Spinal cord (tissue), 10 donors: Measurements from ENCODE around the gene PLVAP. TPM values are rescaled to one million over a fixed set of nuclear protein-coding genes. Genes with fewer than 3 reads are reported as not detected.

Experiments used
- DNase-seq, 6 donors: peaks; one replicate each; pipeline versions ENCODE4 v3.0.0 to v3.0.0-alpha.2; 2013 to 2015; ENCODE audit warnings: low spot score in 6 of 6, low read depth in 4 of 6
- H3K27ac ChIP-seq: one replicate; pipeline ENCODE4 v1.5.1; 2013; ENCODE audit warnings: low read depth, low read length, control low read depth
- H3K27me3 ChIP-seq: one replicate; pipeline ENCODE4 v1.6.1; 2013; ENCODE audit warnings: low read length; ENCODE audit not compliant: control insufficient read depth, insufficient read depth
- H3K36me3 ChIP-seq: one replicate; pipeline ENCODE4 v1.6.1; 2013; ENCODE audit warnings: low read length; ENCODE audit not compliant: control insufficient read depth, insufficient read depth
- H3K4me1 ChIP-seq: one replicate; pipeline ENCODE4 v1.6.1; 2013; ENCODE audit warnings: low read length; ENCODE audit not compliant: control insufficient read depth, insufficient read depth
- H3K4me3 ChIP-seq: one replicate; pipeline ENCODE4 v1.5.1; 2013; ENCODE audit warnings: low read depth, low read length, control low read depth
- H3K9me3 ChIP-seq: one replicate; pipeline ENCODE4 v1.6.1; 2013; ENCODE audit warnings: low read length; ENCODE audit not compliant: control insufficient read depth, insufficient read depth
- WGBS: methylation state at CpG from one replicate; pipeline ENCODE4 v1.1.5; 2013; ENCODE audit warnings: missing lambda C conversion rate; ENCODE audit not compliant: insufficient coverage; 5-methylcytosine and 5-hydroxymethylcytosine counted together
- long read RNA-seq, 4 donors: transcript quantifications; one replicate each; lab custom pipeline, GENCODE V29; 2026
- polyA plus RNA-seq, 2 donors: library from polyadenylated mRNA; unstranded; fragments of 120-200 nt; gene quantifications; one replicate each; pipeline ENCODE4 v1.2.1, GENCODE V29; 2013; ENCODE audit not compliant: insufficient read length in 2 of 2
- total RNA-seq, 2 donors: library from RNA; depleted of rRNA in 1 of 2; stranded (reverse); fragments of 120-200 nt in 1 of 2; fragments of >200 nt in 1 of 2; gene quantifications; one replicate each; pipeline versions ENCODE4 v1.2.3 to v1.2.4, GENCODE V29; 2013 to 2014
- donor health status: healthy.

PLVAP gene, protein sequence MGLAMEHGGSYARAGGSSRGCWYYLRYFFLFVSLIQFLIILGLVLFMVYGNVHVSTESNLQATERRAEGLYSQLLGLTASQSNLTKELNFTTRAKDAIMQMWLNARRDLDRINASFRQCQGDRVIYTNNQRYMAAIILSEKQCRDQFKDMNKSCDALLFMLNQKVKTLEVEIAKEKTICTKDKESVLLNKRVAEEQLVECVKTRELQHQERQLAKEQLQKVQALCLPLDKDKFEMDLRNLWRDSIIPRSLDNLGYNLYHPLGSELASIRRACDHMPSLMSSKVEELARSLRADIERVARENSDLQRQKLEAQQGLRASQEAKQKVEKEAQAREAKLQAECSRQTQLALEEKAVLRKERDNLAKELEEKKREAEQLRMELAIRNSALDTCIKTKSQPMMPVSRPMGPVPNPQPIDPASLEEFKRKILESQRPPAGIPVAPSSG
- total RNA-seq: 10 to 100 TPM in 1 of 2 donors, 1 to 10 TPM in 1; 5.1 to 22.3 TPM
- polyA plus RNA-seq: 10 to 100 TPM in 1 of 2 donors, 1 to 10 TPM in 1; 7.5 to 12.0 TPM
- long read RNA-seq, donor 1, partial matches to known transcripts: 0 of 4 reads
- long read RNA-seq, donor 1, other reads (novel, unspliced or antisense): 0 of 4 reads
- long read RNA-seq, donor 2, partial matches to known transcripts: 0 of 1 reads
- long read RNA-seq, donor 2, other reads (novel, unspliced or antisense): 0 of 1 reads
- long read RNA-seq, donor 3: 0 reads
- long read RNA-seq, donor 4, transcript PLVAP-201 (6 exons, 2,305 nt): major isoform, 5 of 16 reads
- long read RNA-seq, donor 4, partial matches to known transcripts: 11 of 16 reads
- long read RNA-seq, donor 4, other reads (novel, unspliced or antisense): 0 of 16 reads

DNA sequence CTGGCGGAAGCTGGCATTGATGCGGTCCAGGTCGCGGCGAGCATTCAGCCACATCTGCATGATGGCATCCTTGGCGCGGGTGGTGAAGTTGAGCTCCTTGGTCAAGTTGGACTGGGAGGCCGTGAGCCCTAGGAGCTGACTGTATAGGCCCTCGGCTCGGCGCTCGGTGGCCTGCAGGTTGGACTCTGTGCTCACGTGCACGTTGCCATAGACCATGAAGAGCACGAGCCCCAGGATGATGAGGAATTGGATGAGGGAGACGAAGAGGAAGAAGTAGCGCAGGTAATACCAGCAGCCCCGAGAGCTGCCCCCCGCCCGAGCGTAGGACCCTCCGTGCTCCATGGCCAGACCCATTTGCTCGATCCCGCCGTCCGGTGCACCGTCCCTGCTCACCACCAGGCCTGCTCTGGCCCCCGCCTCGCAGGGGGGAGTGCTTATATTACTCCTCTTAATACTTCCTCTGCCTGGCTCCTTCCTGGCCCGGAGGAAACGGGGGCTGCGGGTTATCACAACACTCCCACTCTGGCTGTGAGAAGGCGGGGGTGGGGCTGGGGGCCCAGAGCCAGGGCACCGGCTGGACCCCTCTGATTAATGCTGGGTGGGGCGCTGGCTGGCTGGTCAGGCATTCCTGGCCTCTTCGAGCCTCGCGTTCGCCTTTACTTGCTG lies at the start of gene PLVAP:
PLVAP (minus strand) TSS at position 408 of the 666 bp plus-strand sequence; CDS start at position 354, 54 bp downstream.
- DNase-seq: no peak
- no peaks in the 10 kb centered on the region for H3K9me3 ChIP-seq
- no peak within 1 kb of the TSS for H3K4me3 ChIP-seq
- H3K36me3 ChIP-seq: no peaks in the 10 kb centered on the region
- H3K4me1 ChIP-seq: peaks cover 9% of the 10 kb centered on the region
- WGBS: 76% methylated on average over 29 of the region's 39 CpGs
- no peaks in the 10 kb centered on the region for H3K27me3 ChIP-seq
- no peak within 1 kb of the TSS for H3K27ac ChIP-seq

DNA sequence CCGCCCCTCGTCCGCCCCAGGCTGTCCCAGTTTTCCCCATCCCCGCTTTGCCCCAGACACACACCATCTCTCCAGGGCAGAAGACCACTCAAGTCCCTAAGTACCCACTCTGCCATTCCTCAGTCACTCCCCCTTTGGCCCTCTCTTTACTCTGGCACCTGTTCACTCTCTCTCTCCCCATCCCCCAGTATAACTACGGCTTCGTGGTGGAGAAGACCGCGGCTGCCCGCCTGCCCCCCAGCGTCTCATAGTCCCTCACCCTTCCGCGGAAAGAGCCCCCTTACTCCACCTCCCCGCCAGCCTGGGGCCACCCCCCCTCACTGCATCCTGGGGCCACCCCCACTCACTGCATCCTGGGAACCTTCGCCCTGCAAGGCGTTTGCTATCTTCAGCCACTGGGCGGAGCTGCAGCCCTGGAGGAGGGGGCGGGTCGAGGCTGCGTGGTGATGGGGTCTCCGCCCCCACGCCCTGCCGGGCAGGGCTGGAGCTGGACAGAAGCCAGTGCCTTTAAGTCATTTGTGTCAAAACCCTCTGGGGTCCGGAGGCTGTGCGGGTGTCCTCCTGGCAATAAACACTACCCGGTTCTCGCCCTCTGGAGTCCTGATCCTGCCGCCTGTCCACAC lies 47.7 kb upstream of the PLVAP start:
- Histone ChIP-seq H3K9me3 (no peaks in the 10 kb centered on the region), H3K27me3 (no peaks in the 10 kb centered on the region), H3K36me3 (peaks cover 26% of the 10 kb centered on the region), H3K4me1 (peaks cover 25% of the 10 kb centered on the region), H3K4me3 (peak overlapping the region; percentile 27), H3K27ac (no peak overlapping the region)
- peak in 3 of 6 donors; percentile 26 to 75 (median 73) for DNase-seq
- WGBS: 9% methylated on average over 22 of the region's 27 CpGs

DNA sequence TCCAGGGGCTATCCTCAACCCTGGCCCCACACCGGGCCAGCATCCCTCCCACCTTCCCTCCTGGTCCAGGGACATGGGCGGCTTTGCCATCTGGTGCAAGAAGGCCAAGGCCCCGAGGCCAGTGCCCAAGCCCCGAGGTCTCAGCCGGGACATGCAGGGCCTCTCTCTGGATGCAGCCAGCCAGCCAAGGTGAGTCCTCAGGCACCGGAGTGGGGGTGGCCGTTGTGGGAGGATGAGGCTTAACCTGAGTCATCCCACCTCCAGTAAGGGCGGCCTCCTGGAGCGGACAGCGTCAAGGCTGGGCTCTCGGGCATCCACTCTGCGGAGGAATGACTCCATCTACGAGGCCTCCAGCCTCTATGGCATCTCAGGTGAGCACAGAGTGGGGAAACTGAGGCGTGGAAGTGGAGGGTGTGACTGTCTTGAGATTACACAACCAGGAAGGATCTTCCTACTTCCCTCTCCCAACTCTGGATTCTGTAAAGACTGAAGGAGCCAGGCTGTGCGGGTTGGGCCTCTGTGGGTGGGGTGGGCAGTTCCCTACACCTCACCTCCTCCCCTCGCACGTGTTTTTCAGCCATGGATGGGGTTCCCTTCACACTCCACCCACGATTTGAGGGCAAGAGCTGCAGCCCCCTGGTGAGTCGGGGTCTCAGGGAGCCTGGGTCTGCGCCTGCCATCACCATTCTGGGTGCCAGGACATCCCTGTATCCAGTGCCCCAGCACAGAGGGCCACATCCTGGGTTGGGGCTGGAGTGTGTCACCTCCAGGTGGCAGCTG lies 46.5 kb upstream of the PLVAP start:
- 98% methylated on average over 9 of the region's 20 CpGs for WGBS

DNA sequence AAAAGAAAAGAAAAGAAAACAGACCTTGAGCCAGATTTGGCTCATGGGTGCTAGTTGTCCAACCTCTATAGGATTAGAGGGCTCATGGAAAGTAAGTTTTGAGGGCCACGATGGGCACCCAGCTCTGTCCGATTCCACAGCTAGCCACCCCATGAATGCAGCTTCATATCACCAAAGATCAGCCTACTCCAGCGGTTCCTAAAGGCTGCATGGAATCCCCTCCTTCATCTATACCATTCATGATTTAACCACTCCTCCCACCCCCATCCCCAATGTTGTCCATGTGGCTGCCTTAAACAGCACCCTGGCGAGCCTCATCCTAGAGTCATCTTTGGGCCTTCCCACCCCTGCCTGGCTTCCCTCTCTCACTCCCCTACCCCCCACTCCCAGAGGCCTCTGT lies 44.8 kb upstream of the PLVAP start:
- peaks cover 22% of the 10 kb centered on the region for H3K4me1 ChIP-seq
- 94% methylated on average over 4 of the region's 4 CpGs for WGBS
- H3K27me3 ChIP-seq: no peaks in the 10 kb centered on the region
- peaks cover 24% of the 10 kb centered on the region for H3K36me3 ChIP-seq
- DNase-seq: no peak
- no peak overlapping the region for H3K4me3 ChIP-seq
- no peak overlapping the region for H3K27ac ChIP-seq
- no peaks in the 10 kb centered on the region for H3K9me3 ChIP-seq

More for the DNA sequence above, 46.5 kb upstream of the PLVAP start:
- no peak for DNase-seq
- no peaks in the 10 kb centered on the region for H3K9me3 ChIP-seq
- H3K27me3 ChIP-seq: no peaks in the 10 kb centered on the region
- H3K27ac ChIP-seq: no peak overlapping the region
- peaks cover 24% of the 10 kb centered on the region for H3K36me3 ChIP-seq
- peaks cover 22% of the 10 kb centered on the region for H3K4me1 ChIP-seq
- H3K4me3 ChIP-seq: no peak overlapping the region

DNA sequence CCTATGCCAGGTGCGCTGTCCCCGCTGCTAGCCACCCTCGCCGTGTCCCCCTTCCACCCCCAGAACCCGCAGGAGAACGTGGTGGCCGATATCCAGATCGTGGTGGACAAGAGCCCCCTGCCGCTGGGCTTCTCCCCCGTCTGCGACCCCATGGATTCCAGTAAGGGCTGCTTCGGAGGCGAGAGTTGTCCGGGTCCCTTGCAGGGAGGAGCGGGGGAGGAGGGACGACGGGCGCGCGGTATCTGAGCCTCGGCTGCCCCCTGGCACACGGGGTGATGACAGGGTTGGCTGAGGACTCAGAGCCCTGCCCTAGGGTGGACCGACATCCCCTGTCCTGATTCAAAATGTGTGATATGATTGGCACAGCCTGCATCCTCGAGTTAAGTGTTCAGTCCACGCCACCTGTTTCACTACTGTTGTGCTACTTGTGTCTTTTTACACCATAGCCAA lies 43.4 kb upstream of the PLVAP start:
- H3K4me1 ChIP-seq: peaks cover 22% of the 10 kb centered on the region
- no peaks in the 10 kb centered on the region for H3K27me3 ChIP-seq
- peak in 1 of 6 donors; percentile 42 for DNase-seq
- WGBS: 7% methylated on average over 25 of the region's 25 CpGs
- no peak overlapping the region for H3K27ac ChIP-seq
- peak overlapping the region; percentile 57 for H3K4me3 ChIP-seq
- peaks cover 24% of the 10 kb centered on the region for H3K36me3 ChIP-seq
- no peaks in the 10 kb centered on the region for H3K9me3 ChIP-seq

DNA sequence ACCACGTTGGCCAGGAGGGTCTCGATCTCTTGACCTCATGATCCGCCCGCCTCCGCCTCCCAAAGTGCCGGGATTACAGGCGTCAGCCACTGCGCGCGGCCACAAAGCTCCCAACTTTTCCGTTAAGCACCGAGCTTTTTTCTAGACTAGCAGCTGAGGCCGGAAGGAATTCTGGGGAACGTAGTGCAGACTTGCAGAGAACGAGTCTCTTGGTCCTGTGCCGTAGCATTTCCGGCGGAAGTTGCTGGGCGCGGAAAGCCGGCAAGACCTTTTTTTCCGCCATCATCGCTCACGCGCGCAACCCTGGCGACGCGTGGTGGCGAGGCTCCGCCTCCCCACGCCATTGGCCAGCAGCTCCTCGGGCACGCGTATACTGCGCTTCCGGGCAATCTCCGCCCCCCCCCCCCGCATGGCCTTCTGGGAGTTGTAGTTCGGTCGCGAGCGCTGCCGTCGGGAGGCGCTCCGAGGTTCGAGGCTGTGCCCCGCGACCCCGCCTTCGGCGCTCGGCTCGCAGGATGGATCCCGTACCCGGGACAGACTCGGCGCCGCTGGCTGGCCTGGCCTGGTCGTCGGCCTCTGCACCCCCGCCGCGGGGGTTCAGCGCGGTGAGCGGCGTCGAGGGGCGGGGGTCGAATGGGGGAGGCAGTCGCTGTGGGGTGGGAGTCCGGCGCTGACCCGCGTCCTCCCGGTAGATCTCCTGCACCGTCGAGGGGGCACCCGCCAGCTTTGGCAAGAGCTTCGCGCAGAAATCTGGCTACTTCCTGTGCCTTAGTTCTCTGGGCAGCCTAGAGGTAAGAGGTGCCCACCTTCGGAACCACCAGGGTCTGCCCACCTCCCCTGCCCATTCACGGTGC lies 42.7 kb upstream of the PLVAP start, which contains the start of gene MVB12A:
MVB12A (plus strand) TSS at position 427 of the 854 bp plus-strand sequence; CDS start at position 516, 89 bp downstream.
- DNase-seq: peak; percentile 95 to 100 (median 98)
- Histone ChIP-seq H3K36me3 (peaks cover 23% of the 10 kb centered on the region), H3K27ac (peak within 1 kb of the TSS; percentile 89), H3K27me3 (peaks cover 2% of the 10 kb centered on the region), H3K9me3 (no peaks in the 10 kb centered on the region), H3K4me3 (peak within 1 kb of the TSS; percentile 64), H3K4me1 (peaks cover 16% of the 10 kb centered on the region)
- WGBS: under 1% methylated on average over 85 of the region's 85 CpGs

DNA sequence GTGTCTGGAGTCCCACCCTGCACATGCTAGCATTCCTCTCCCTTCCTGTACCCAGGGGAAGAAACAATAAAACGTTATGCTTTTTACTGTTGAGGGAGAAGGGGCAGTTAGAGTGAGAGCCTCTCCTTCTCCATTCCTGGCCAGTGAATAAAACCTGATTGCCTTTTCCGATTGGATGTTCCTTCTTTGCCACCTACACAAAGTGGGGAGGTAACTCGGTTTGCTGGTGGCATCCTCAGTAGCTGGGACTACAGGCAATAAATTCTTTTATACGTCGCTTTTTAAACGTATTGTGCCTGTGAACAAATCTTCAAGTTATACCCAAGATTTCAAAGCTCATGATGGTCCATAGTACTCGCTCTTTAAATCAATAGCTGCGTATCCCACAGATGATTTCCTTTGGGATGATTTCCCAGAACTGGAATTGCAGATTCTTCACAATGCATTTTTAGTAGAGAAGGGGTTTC lies 42.0 kb upstream of the PLVAP start:
- WGBS: 38% methylated on average over 3 of the region's 8 CpGs
- no peak for DNase-seq

DNA sequence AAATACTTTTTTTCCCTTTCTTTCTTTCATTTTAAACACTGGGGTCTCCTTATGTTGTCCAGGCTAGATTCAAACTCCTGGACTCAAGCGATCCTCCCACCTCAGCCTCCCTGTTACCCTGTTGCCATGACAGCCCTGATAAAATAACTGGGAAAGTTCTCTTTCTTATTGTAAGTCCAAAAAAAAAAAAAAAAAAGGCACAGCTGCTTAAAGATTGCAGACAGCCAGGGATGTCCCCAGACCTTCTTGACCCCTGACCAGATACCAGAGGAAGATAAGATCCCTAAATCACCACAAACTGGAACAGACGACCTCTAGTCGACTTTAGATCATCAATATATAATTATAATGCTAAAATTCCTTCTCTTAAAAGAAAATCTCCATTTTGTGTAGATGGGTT lies 41.6 kb upstream of the PLVAP start:
- Histone ChIP-seq H3K27ac (no peak overlapping the region), H3K4me1 (peaks cover 9% of the 10 kb centered on the region), H3K9me3 (no peaks in the 10 kb centered on the region), H3K36me3 (peaks cover 13% of the 10 kb centered on the region), H3K27me3 (peaks cover 2% of the 10 kb centered on the region), H3K4me3 (peak overlapping the region; percentile 64)
- no peak for DNase-seq
- no CpG with 5 or more reads among the region's 3 CpGs for WGBS

More for the DNA sequence above, 42.0 kb upstream of the PLVAP start:
- Histone ChIP-seq H3K27me3 (peaks cover 2% of the 10 kb centered on the region), H3K27ac (peak overlapping the region; percentile 89), H3K4me1 (peaks cover 10% of the 10 kb centered on the region), H3K4me3 (peak overlapping the region; percentile 64), H3K36me3 (peaks cover 17% of the 10 kb centered on the region), H3K9me3 (no peaks in the 10 kb centered on the region)
